NCI-H1694 (cell line): ENCODE results near the gene L3MBTL3.
"Not testable (repeated sequence)": the region's sequence is repeated elsewhere in the genome, so short reads cannot be mapped to it uniquely, and the experiment has no call there.

Source experiments
- DNase-seq: peaks from one replicate; lab custom pipeline; 2025; lab: John Stamatoyannopoulos, UW

Gene L3MBTL3

GRCh38 chr6:130076512-130076911, 58.1 kb downstream of the L3MBTL3 start:
- DNase-seq: no peak

DNA sequence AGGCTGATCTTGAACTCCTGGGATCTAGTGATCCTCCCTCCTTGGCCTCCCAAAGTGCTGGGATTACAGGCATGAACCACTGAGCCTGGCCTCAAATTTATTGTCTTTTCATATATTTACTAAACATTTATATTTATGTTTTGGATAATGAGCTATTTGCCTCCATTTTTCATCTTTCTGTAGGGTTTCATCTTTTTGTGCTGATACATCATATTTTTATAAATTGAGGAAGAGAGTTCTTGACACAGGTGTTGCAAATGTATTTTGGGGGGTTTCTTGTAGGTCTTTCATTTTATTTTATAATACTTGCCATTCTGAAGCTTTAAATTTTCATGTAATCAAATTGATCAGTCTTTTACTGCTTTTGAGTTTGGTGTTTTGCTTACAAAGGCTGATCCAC, 72.4 kb downstream of the L3MBTL3 start:
- DNase-seq: no peak

GRCh38 chr6:130093546-130093945, 75.2 kb downstream of the L3MBTL3 start:
- no peak for DNase-seq

DNA sequence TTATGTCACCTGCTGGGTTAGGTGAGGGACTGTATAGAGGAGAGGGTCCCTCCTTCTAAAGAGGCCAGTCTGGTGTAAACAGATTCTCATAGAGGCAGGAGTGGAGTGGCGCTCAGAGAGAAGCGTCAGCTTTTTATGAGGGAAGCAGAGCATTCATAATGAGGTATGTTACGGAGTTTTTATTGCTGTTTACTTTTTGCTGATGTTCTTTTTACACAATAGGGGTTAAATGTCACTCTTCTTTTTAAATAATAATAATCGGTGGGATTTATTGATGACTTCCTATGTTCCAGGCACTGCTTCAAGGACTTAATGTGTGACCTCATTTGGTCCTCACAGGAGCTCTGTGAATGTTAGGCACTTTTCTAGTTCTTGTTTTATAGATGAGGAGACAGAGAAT, 79.9 kb downstream of the L3MBTL3 start:
- DNase-seq: no peak

GRCh38 chr6:130099119-130099518, 80.7 kb downstream of the L3MBTL3 start:
- no peak for DNase-seq

DNA sequence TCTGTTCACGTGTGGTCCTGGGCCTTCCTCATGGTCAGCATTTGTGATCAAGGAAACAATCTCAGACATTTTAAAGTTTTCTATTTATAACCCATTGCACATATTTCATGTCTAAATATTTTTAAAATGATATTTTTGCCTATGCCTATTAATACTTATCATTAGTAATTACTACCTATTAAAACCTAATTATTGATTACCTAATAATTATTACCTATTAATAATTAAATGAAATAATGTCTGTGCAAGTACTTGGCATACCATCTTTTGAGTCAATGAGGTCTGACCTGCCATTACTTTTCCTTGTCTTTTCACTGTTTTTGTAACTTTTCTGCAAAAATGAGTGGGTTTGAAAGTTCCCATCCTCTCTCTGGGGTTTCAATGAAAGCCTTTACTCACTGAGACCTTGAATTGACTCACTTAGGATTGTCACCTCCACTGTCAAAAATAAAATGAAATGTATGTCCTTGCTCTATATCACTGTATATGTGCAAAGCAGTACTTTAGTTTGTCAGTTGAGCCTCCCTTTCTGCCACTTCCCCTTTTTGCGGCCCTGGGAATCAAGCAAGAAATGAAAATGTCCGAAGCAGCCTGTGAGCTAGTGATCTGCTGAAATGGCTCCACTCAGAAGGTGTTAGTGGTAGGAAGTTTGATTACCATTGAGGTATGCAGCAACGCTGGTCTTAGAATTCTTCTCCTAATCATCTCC, 87.8 kb downstream of the L3MBTL3 start:
- no peak for DNase-seq

DNA sequence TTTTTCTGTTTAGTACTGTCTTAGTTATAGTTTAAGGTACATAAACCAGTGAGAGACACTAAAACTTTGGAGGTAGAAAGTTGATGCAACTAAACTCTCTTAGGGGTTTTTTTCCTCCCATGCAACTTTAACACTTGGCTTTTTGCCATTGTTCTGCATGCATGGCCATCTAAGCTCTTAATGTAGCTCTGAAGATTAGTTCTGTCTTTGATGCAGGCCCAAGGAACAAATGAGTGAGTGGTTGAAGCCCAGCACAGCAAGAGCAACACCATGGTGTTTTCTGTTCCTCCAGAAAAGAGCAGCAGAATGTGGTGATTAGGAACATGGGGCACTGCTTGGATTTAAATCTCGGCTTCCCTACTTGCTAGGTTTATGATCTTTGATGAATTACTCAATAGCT, 89.3 kb downstream of the L3MBTL3 start:
- no peak for DNase-seq

DNA sequence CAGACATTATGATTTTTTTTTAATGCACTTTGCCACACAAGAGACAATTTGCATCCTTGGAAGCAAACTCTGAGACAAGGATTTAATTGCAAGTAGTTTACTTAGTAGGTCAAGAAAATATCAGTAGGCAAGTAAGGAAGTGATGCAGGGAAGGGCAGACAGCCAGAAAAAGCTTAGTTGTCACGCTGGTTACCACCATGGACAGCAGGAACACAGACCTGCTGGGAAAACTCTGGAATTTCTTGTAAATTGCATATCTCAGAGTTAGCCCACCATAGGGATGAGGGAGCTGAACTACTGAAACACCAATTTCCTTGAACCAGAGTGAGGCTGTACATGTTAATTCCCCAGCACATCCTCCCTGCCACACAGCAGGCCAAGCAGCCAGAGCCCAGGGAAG, 92.7 kb downstream of the L3MBTL3 start:
- DNase-seq: no peak

GRCh38 chr6:130113201-130113710, 94.9 kb downstream of the L3MBTL3 start:
- DNase-seq: no peak

DNA sequence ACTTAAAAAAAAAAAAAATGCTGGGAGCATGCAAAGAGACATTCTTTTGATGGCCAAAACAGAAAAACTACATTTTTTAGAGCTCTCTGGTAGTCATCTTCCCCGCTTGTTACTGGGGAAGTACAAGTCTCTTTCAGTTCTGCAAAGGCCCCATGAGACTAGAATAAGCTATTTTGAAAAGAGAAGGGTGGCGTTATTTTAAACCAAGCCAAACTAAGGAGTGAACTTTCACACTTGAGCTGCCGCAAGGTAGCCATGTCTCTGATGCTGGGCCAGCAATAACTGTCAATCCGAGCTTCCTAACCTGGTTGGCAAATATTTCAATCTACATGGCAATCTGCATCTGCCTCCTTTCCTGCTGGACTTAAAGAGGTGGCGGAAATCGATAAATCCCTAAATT, 96.7 kb downstream of the L3MBTL3 start:
- no peak for DNase-seq

DNA sequence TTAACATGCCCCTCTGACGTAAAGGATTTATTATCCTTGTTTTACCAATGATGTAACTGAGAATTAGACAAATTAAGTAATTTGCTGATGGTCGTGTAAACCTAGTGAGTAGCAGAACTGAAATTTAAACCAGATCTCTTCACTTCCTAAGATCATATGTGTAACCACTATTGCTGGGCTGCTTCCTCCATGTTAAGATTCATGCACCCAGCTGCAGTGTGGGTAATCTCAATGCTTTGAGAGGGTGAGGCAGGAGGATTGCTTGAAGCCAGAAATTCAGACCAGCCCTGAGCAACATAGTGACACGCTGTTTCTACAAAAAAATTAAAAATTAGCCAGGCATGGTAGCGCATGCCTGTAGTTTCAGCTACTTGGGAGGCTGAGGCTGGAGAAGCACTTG, 97.9 kb downstream of the L3MBTL3 start:
- DNase-seq: no peak

DNA sequence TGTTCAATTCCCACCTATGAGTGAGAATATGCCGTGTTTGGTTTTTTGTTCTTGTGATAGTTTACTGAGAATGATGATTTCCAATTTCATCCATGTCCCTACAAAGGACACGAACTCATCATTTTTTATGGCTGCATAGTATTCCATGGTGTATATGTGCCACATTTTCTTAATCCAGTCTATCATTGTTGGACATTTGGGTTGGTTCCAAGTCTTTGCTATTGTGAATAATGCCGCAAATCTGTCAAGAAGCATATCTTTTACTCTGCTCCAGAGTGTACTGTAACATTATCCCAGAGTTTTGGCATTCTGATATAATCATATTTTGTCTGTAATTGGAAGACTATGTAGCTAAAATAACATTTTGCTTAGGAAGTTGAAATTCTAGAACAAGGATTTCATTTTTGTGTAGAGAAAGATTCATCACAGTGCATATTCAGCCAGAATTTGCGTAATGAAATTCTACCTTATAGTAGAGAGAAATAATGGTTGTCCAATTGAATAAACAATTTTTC, 98.9 kb downstream of the L3MBTL3 start:
- DNase-seq: not testable (repeated sequence)

- DNase-seq: no peak
Observed at GRCh38 chr6:130118236-130118635, 99.9 kb downstream of the L3MBTL3 start.

GRCh38 chr6:130119211-130119610, 100.8 kb downstream of the L3MBTL3 start:
- DNase-seq: no peak

- DNase-seq: no peak
Observed at GRCh38 chr6:130120731-130121130, 102.3 kb downstream of the L3MBTL3 start.

DNA sequence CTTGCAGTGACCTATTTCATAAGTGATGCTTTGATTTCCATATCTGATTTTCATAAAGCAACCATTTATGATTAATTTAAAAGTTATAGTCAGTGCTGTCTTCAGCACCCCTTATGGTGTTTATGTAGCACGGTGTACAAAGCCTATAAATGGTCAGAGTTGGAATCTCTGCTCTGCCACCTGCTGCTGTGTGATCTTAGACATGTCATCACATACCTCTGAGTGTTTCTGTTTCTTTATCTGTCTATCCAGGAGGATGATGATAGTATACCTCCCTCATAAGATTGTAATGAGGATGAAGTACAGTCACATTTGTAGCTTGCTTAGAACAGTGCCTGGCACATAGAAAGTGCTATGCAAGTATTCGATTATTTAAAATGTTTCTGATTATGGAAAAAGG, 103.9 kb downstream of the L3MBTL3 start:
- DNase-seq: no peak

DNA sequence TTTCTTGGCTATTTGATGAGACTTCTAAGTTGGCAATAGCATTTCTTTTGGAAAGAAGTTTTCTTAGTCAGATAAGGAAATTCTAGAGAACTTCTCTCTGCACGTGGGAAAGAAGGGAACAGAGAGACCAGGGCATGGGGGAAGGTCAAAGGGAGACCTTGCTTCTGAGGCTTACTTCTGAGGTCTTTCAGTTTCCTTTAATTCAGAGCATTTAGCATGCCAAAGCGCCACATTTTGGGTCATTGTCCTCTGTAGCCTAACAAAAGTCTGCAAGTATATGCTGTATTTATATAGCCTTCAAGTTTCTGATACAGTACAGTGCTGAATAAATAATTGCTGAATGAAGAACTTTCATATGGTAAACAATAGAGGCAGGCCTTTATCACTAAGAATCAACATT, 108.8 kb downstream of the L3MBTL3 start:
- DNase-seq: no peak

GRCh38 chr6:130128326-130128725, 109.9 kb downstream of the L3MBTL3 start:
- no peak for DNase-seq

DNA sequence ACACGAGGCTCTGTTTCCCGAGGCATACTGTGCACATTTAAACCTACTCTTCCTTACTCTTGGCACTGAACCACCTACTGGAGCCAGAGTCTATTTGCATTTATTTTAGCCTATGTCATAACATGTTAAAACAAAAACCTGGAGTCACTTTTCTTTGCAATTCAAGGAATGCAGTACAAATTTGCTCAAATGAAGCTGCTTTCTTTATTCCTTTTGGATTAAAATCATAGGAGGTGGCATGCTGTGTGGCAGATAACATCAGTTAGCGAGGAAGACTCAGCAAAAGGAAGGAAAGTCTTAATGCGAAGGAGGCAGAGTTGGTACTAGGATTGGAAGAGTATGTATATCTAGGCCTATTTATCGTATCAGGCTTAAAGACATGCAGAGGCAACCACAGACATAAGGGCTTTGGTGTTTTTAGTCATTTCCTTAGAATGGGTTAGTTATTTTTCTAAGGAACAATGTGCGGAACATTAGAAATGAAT, 111.4 kb downstream of the L3MBTL3 start:
- DNase-seq: no peak

GRCh38 chr6:130132286-130132701, 113.9 kb downstream of the L3MBTL3 start:
- no peak for DNase-seq

DNA sequence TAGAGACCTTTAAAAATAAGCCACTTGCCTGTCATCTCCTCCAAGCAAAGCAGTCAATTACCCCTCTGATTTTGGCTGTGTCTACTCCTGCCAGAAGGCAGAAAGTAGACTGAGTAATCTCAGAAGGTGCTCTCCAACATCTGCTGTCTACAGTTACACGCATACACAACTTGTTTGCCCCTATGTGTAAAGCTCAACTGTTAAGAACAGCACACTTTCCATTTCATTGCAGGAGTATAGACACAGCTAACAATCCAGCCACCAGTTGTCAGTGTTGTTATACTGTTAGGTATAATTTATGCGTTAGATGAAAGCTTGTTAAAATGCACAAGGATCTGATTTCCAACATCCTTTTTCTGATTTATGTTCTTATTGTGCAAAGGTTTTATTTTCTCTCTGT, 116.2 kb downstream of the L3MBTL3 start:
- no peak for DNase-seq

DNA sequence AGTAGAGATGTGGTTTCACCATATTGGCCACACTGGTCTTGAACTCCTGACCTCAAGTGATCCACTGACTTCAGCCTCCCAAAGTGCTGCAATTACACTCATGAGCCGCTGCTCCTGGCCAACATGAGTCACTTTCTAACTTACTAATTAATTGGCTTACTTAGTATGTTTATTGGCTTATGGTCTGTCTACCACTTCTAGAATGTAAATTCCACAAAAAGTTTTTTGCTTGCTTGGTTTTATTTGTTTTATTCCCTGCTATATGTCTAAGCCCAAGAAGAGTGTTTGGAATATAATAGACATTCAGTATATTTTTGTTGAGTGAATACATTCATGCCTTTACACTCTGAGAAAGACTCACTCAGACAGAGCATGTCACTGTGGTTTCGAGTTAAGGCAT, 118.4 kb downstream of the L3MBTL3 start:
- no peak for DNase-seq

- DNase-seq: no peak
Observed at GRCh38 chr6:130138116-130138908, 119.9 kb downstream of the L3MBTL3 start.
